ENCODE data around the gene ARFGAP1. TPM values are rescaled to one million over a fixed set of nuclear protein-coding genes. Genes with fewer than 3 reads are reported as not detected.

The ARFGAP1 gene
- total RNA-seq, 3 donors from 2014 or later = 76.5 to 85.8 (median 82.4) TPM

- Histone ChIP-seq H3K36me3 (ENCODE audit: low read depth) (no peaks in the 10 kb centered on the region), H3K4me3 (no peak overlapping the region), H3K4me1 (ENCODE audit: low read depth) (peaks cover 3% of the 10 kb centered on the region), H3K9me3 (no peaks in the 10 kb centered on the region)
- ATAC-seq = no peak
- intact Hi-C loops (cut with DNase I, micrococcal nuclease) = no loop called here
- no peak for DNase-seq
- TF ChIP-seq CTCF (IDR thresholded peaks at IDR 0.05) = no peak
These were observed 17.8 kb upstream of the ARFGAP1 start for GRCh38 chr20:63254606-63255384.

- no peak for TF ChIP-seq CTCF (IDR thresholded peaks at IDR 0.05)
- H3K4me3 ChIP-seq = no peak overlapping the region
- intact Hi-C loops (cut with DNase I, micrococcal nuclease) = no loop called here
- peaks cover 3% of the 10 kb centered on the region for H3K4me1 ChIP-seq (ENCODE audit: low read depth)
- H3K36me3 ChIP-seq (ENCODE audit: low read depth) = no peaks in the 10 kb centered on the region
- DNase-seq (no peak), ATAC-seq (no peak)
- H3K9me3 ChIP-seq = no peaks in the 10 kb centered on the region
These were observed 16.5 kb upstream of the ARFGAP1 start for GRCh38 chr20:63255931-63256704.

- DNase-seq = no peak
- ATAC-seq = no peak
- intact Hi-C loops (cut with DNase I, micrococcal nuclease) = no loop called here
- Histone ChIP-seq H3K36me3 (ENCODE audit: low read depth) (no peaks in the 10 kb centered on the region), H3K4me3 (no peak overlapping the region), H3K4me1 (ENCODE audit: low read depth) (peaks cover 3% of the 10 kb centered on the region), H3K9me3 (no peaks in the 10 kb centered on the region)
- no peak for TF ChIP-seq CTCF (IDR thresholded peaks at IDR 0.05)
These were observed 15.7 kb upstream of the ARFGAP1 start for GRCh38 chr20:63256954-63257353.

GRCh38 chr20:63257629-63258028 is 15.0 kb upstream of the ARFGAP1 start:
- TF ChIP-seq CTCF (IDR thresholded peaks at IDR 0.05) = no peak
- H3K9me3 ChIP-seq = no peaks in the 10 kb centered on the region
- intact Hi-C loops (cut with DNase I, micrococcal nuclease) = no loop called here
- DNase-seq (no peak), ATAC-seq (no peak)
- H3K4me1 ChIP-seq (ENCODE audit: low read depth) = peaks cover 3% of the 10 kb centered on the region
- H3K4me3 ChIP-seq = no peak overlapping the region
- no peaks in the 10 kb centered on the region for H3K36me3 ChIP-seq (ENCODE audit: low read depth)

GRCh38 chr20:63258781-63259180 is 13.8 kb upstream of the ARFGAP1 start:
- Histone ChIP-seq H3K9me3 (no peaks in the 10 kb centered on the region), H3K4me1 (ENCODE audit: low read depth) (no peaks in the 10 kb centered on the region), H3K4me3 (no peak overlapping the region), H3K36me3 (ENCODE audit: low read depth) (no peaks in the 10 kb centered on the region)
- no peak for DNase-seq
- no peak for ATAC-seq
- TF ChIP-seq CTCF (IDR thresholded peaks at IDR 0.05) = no peak
- intact Hi-C loops (cut with DNase I, micrococcal nuclease) = no loop called here
